GM19239 (cell line): Measurements from ENCODE around the gene LIPM.
A peak's percentile ranks its signal among the peaks of the same experiment; 100 is the strongest.
"Not testable (repeated sequence)": the region's sequence is repeated elsewhere in the genome, so short reads cannot be mapped to it uniquely, and the experiment has no call there.

Source experiments
- DNase-seq: peaks from one replicate; pipeline ENCODE4 v3.0.0; 2011; ENCODE audit warnings: low spot score; ENCODE audit not compliant: insufficient read length
- FAIRE-seq: peaks from 2 replicates; lab custom pipeline; 2011; peaks lifted over from hg19 to GRCh38; lab: Jason Lieb, UNC

LIPM gene

GRCh38 chr10:88835910-88836221 is 33.3 kb downstream of the LIPM start:
- DNase-seq: no peak
- no peak for FAIRE-seq

- DNase-seq, FAIRE-seq: not testable (repeated sequence)
These were observed 35.1 kb downstream of the LIPM start for GRCh38 chr10:88837632-88838031.

- DNase-seq: no peak
- FAIRE-seq: no peak
These were observed 36.3 kb downstream of the LIPM start for GRCh38 chr10:88838766-88839350.

GRCh38 chr10:88840104-88840503 is 37.6 kb downstream of the LIPM start:
- DNase-seq (no peak), FAIRE-seq (no peak)

GRCh38 chr10:88840881-88841280 is 38.4 kb downstream of the LIPM start:
- FAIRE-seq (no peak), DNase-seq (no peak)

GRCh38 chr10:88841316-88842111 is 39.0 kb downstream of the LIPM start:
- DNase-seq (no peak), FAIRE-seq (peak; percentile 78)

- FAIRE-seq (peak; percentile 76), DNase-seq (no peak)
These were observed 40.6 kb downstream of the LIPM start for GRCh38 chr10:88843171-88843570.

GRCh38 chr10:88848499-88848898 is 46.0 kb downstream of the LIPM start:
- FAIRE-seq (peak; percentile 77), DNase-seq (no peak)

- DNase-seq (no peak), FAIRE-seq (peak; percentile 39)
These were observed 46.7 kb downstream of the LIPM start for GRCh38 chr10:88849234-88849633.

- FAIRE-seq (no peak), DNase-seq (no peak)
These were observed 48.2 kb downstream of the LIPM start for GRCh38 chr10:88850712-88851111.

- DNase-seq: no peak
These were observed 49.2 kb downstream of the LIPM start, which contains the start of gene ANKRD22 for GRCh38 chr10:88851706-88852105. Gene ANKRD22, minus strand, starts transcription at chr10:88851844. Its CDS starts 237 bp downstream, at chr10:88851607.

GRCh38 chr10:88852327-88852726 is 49.8 kb downstream of the LIPM start:
- no peak for DNase-seq
- peak; percentile 65 for FAIRE-seq

More at GRCh38 chr10:88851706-88852105, 49.2 kb downstream of the LIPM start, which contains the start of gene ANKRD22:
- peak; percentile 65 for FAIRE-seq

GRCh38 chr10:88853155-88853881 is 50.8 kb downstream of the LIPM start:
- no peak for FAIRE-seq

GRCh38 chr10:88854684-88855083 is 52.2 kb downstream of the LIPM start:
- no peak for DNase-seq
- FAIRE-seq: no peak

More at GRCh38 chr10:88853155-88853881, 50.8 kb downstream of the LIPM start:
- no peak for DNase-seq

GRCh38 chr10:88857831-88858230 is 55.3 kb downstream of the LIPM start:
- FAIRE-seq: no peak

GRCh38 chr10:88858491-88858890 is 56.0 kb downstream of the LIPM start:
- DNase-seq (no peak), FAIRE-seq (no peak)

More at GRCh38 chr10:88857831-88858230, 55.3 kb downstream of the LIPM start:
- no peak for DNase-seq

- FAIRE-seq (no peak), DNase-seq (no peak)
These were observed 58.5 kb downstream of the LIPM start for GRCh38 chr10:88861036-88861435.

GRCh38 chr10:88865281-88865876 is 62.8 kb downstream of the LIPM start:
- FAIRE-seq: peak; percentile 51
- no peak for DNase-seq

GRCh38 chr10:88866454-88866853 is 63.9 kb downstream of the LIPM start:
- FAIRE-seq (no peak), DNase-seq (no peak)

GRCh38 chr10:88870089-88870488 is 67.6 kb downstream of the LIPM start:
- no peak for DNase-seq
- peak; percentile 75 for FAIRE-seq
